A172 (cell line): ENCODE data around the gene ARPC1A. TPM values are rescaled to one million over a fixed set of nuclear protein-coding genes. Genes with fewer than 3 reads are reported as not detected.

Experiments used
- DNase-seq: peaks from one replicate; pipeline ENCODE4 v3.0.0-alpha.2; 2015; ENCODE audit warnings: low spot score
- total RNA-seq: library from RNA; depleted of rRNA; stranded (reverse); fragments of >200 nt; shearing (Covaris generic); gene quantifications from 2 replicates; pipeline ENCODE4 v1.2.3, GENCODE V29; 2014; rRNA removed

Gene ARPC1A
- total RNA-seq, 1 experiment from 2014 or later = 351 TPM

- peak; percentile 90 for DNase-seq
These were observed 82.9 kb downstream of the ARPC1A start, which contains the start of the genes BUD31 and PDAP1 for GRCh38 chr7:99408379-99409191. Gene BUD31 (plus strand): TSS chr7:99408969. CDS start chr7:99411093, 2,124 bp downstream. Gene PDAP1 (minus strand): TSS chr7:99408597. CDS start chr7:99408548, 49 bp downstream.

- DNase-seq = no peak
These were observed 83.5 kb downstream of the ARPC1A start for GRCh38 chr7:99409192-99409572.

- no peak for DNase-seq
These were observed 84.1 kb downstream of the ARPC1A start for GRCh38 chr7:99409806-99410205.

GRCh38 chr7:99410635-99411034 is 84.9 kb downstream of the ARPC1A start:
- no peak for DNase-seq

GRCh38 chr7:99415513-99416127 is 89.9 kb downstream of the ARPC1A start:
- peak; percentile 71 for DNase-seq

Other genes with a start within 250 kb of the ARPC1A start
- gene SMURF1, start 181.8 kb upstream of the ARPC1A start, total RNA-seq = 19.7 and 20.0 TPM in 2 replicates
- not detected in 2 replicates for gene KPNA7, start 117.8 kb upstream of the ARPC1A start, total RNA-seq
- gene MYH16, start 53.1 kb upstream of the ARPC1A start, total RNA-seq = 0.78 and 1.1 TPM in 2 replicates
- gene ARPC1B, start 48.8 kb downstream of the ARPC1A start, total RNA-seq = 549 and 731 TPM in 2 replicates
- 236 and 279 TPM in 2 replicates for gene PDAP1, start 82.7 kb downstream of the ARPC1A start, total RNA-seq
- gene BUD31, start 83.1 kb downstream of the ARPC1A start, total RNA-seq = 180 and 228 TPM in 2 replicates
- 13.2 and 38.5 TPM in 2 replicates for gene PTCD1, start 112.9 kb downstream of the ARPC1A start, total RNA-seq
- gene CPSF4, start 113.0 kb downstream of the ARPC1A start, total RNA-seq = 32.0 and 39.0 TPM in 2 replicates
- gene ATP5MF, start 140.3 kb downstream of the ARPC1A start, total RNA-seq = 430 and 1,432 TPM in 2 replicates
- gene ZNF789, start 147.0 kb downstream of the ARPC1A start, total RNA-seq = 9.6 and 19.0 TPM in 2 replicates
- gene ZNF394, start 174.4 kb downstream of the ARPC1A start, total RNA-seq = 23.7 and 26.8 TPM in 2 replicates
- 16.2 and 17.9 TPM in 2 replicates for gene ZKSCAN5, start 178.8 kb downstream of the ARPC1A start, total RNA-seq
- 11.4 and 12.3 TPM in 2 replicates for gene FAM200A, start 226.2 kb downstream of the ARPC1A start, total RNA-seq
- gene ZNF655, start 232.7 kb downstream of the ARPC1A start, total RNA-seq = 90.2 and 92.1 TPM in 2 replicates